T-helper 9 cell (primary cell): Measurements from ENCODE around the gene GPR179.
"Not testable (repeated sequence)": the region's sequence is repeated elsewhere in the genome, so short reads cannot be mapped to it uniquely, and the experiment has no call there.

Experiments used
- DNase-seq: peaks from one replicate; pipeline ENCODE4 v3.0.0-alpha.2; 2020

Gene GPR179

DNA sequence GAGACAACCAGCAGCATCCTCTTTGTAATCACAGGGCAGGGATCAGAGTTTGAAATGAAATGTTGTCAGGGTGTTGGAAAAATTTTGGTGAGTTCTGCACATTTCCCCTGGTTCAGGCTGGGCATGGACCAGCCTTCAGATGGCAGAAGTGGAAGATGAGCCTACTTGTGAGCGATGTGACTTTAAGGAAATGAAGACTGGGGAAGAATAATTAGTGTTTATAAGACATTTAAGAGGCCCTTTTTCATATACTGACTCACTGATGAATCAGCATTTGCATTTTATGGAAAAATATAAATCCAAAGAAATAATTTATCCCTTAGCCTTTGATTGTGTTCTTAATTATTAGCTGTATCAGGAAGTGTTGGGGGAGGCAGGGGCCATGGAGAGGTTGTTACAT, 20.9 kb downstream of the GPR179 start:
- DNase-seq, result no peak

DNA sequence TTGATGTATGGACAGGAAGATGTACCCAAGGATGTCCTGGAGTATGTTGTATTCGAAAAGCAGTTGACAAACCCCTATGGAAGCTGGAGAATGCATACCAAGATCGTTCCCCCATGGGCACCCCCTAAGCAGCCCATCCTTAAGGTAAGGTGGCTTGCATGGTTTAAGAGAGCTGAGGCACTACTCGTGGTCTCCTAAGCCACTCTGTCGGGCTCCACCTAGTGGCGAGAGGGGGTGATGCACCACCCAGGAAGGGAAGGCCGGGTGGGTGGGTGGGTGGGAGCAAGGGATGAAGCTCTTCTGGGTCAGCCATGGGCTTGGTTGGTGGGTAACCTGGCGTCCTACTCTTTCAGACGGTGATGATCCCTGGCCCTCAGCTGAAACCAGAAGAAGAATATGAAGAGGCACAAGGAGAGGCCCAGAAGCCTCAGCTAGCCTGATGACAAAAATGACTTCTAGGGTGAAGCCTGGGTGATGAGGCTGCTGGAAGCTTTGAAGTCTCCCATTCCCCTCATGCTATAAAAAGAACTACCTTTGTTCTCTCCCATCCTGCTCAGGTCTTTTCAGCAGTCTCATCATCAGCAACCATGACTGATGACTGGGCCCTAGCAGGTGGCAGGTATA, 21.5 kb downstream of the GPR179 start:
- peak; percentile 70 for DNase-seq

DNA sequence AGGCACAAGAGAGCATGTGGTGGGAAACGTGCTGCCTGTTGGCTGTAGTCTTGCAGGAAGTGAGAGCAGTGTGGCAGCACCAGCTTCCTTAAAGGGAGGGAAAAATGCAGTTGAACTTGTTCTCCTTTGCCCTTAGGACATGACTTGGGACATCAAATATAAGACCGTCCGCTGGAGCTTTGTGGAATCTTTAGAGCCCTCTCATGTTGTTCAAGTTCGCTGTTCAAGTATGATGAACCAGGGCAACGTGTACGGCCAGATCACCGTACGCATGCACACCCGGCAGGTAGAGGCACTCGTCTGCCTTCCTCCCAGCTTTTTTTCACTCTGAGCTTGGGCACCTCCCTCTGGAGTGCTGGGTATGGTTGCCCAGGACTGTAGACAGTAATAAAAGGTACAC, 23.3 kb downstream of the GPR179 start:
- DNase-seq, result no peak

DNA sequence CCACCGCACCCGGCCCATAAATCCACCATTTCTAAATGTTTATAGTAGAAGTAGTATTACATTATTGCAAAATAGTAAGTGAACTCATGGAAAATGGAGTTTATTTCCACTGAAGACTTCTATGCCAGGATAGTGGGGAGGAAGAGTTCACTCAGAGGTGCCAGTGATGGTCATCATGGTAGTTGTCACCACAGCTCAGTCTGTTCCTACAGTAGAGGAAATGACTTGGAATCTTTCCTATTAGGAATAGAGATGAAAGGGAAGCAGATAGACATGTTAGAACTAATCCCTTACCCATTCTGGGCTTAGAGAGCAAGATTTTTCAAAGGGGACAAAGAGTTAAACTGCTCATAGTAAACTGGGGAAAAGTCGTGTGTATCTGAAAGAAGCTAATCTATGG, 26.7 kb downstream of the GPR179 start:
- no peak for DNase-seq

DNA sequence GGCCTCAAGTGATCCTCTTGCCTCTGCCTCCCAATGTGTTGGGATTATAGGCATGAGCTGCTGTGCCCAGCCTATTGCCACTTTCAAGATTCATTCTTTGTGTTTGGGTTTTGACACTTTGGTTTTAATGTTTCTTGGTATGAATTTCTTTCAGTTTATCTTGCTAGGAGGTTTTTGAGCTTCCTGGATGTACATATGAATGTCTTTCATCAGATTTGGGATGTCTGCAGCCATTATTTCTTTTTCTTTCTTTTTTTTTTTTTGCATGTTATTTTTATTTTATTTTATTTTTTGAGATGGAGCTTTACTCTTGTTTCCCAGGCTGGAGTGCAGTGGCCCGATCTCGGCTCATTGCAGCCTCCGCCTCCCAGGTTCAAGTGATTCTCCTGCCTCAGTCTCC, 28.3 kb downstream of the GPR179 start:
- DNase-seq, result no peak

DNA sequence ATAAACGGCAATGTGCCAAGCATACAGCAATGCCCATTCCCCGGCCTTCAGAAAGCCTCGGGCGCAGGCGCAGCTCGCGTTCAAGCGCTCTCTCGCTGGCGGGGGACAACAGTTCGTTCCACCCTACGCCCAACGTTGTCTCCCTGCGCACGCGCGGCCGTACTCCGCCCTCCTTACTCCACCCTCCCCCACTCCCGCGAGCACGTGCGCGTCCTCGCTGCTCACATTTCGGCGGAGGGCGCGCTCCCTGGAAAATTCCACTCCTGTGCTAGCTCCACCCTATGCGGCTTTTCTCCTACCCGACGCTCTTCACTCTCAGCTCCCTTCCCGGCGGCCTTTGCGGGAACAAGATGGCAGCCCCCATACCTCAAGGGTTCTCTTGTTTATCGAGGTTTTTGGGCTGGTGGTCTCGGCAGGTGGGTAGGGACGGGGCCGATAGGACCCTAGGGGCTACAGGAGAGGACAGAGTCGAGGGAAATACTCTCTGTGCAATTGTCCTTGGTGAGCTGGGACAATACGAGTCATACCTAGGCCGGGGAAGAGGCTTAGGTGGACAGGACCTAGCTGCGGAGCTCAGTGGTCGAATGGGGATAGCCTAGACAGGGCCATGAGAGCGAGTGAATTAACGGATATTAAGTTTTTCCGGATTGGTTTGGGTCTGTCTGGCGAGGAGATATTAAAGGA, 46.8 kb downstream of the GPR179 start, which contains the start of gene MRPL45:
Gene MRPL45 (plus strand): TSS at position 335 of the 684 bp plus-strand sequence. CDS start 16 bp downstream, at position 351.
- peak; percentile 90 for DNase-seq

DNA sequence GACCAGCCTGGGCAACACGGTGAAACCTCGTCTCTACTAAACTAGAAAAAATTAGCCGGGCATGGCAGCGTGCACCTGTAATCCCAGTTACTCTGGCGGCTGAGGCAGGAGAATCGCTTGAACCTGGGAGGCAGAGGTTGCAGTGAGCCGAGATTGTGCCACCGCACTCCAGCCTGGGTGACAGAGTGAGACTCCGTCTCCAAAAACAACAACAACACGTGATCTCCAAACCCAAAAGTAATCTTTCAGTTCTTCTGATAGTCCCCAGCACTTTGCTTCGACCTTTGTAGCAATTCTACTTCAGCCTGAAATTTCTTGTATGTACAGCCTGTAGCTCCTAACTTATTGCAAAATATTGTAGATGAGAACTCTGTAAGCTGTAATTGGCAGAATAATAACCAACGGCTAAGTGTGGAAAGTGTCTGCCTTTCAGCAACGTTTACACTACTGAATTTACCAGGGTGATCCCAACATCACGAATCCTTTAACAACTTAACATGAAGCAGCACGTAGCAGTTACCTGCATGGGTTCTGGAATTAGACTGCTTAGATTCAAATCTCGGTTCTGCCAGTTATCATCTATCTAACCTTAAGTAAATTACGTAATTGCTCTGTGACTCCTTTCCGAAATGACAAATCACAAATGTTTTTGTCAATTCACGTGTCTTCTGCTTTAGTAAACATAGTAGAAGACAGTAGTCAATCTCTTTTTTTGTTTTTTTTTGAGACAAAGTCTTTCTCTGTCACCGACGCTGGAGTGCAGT, 48.0 kb downstream of the GPR179 start:
- not testable (repeated sequence) for DNase-seq

DNA sequence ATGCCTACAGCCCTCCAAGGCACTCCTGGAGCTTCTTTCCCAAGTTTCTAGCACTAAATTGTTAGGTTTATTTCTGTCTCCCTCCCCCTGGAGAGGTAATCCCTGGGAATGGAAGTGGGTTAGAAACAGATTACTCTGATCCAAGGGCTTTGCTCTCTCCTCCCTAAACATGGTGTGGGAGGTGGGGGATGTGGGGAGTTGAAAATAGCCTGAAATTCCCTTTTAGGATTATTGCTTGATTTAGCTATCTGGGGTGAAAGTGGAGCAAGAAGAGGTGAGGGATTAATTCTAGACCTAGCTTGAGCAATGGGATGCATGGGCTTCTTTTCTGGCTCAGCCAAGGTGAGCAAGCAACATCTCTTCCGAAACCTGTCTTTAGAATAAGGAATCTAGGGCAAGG, 54.0 kb downstream of the GPR179 start:
- DNase-seq, result not testable (repeated sequence)

DNA sequence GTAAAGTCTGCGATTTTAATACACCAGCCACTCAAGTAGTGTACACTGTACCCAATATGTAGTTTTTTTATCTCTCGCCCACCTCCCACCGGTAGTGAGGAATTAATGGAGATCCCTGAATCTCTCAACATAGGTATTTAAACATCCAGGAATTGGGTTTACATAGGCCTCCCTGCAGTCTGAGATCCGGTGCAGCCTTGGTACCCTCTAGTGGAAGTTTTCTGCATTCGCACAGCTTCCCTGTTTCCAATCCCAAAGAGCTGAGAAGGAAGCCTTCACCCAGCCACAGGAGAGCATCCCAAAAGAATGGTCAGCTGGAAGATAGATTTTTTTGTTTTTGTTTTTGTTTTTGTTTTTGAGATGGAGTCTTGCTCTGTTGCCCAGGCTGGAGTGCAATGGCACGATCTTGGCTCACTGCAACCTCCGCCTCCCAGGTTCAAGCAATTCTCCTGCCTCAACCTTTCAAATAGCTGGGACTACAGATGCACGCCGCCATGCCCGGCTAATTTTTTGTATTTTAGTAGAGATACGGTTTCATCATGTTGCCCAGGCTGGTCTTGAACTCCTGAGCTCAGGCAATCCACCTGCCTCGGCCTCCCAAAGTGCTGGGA, 55.4 kb downstream of the GPR179 start:
- DNase-seq, result not testable (repeated sequence)

DNA sequence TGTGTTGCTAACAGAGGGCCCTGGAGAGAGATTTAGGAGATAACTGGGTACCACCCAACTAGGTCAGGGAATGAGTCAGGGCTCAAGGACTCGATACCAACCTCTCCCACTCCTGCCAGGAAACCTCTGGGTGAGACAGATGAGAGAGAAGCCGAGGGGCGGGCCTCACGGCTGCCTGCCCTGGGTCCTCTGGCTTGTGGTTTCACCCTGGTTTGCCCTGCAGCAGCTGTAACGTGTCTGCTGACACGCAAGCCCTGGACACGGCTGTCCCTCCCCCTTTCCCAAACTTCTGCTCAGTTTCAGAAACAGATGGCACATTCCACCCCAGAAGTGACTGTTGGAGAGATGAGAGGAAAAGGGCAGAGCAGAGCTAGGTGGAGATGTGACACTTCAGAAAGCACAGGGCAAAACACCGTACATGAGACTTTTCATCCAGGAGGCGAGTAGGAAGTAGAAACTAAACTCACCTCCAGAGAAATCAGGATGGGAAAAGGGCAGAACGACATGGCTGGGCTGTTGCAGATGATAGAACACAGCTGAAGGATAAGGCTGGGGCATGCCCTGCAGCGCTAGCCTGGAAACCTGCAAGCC, 57.2 kb downstream of the GPR179 start:
- DNase-seq, result not testable (repeated sequence)

DNA sequence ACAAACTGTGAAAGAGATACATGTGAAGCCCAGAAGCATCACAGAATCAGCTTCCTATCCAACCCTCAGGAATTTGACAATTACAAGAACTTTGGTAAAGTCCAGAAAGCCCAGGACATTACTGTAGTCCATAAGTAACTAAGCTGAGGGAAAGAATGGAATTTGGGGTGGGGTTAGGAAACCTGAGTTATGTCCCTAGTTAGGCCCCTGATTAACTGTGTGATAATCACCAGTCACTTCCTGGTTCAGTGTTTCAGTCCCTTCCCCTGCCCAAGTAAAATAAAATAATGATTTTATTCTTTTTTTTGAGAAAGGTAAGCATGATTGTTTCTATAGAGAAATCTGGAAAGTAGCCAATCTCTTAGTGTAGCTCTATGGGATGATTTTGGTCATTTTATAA, 57.8 kb downstream of the GPR179 start:
- not testable (repeated sequence) for DNase-seq
